GM10847 (cell line): Measurements from ENCODE around the gene SRGAP1.

Experiments
- POLR2A ChIP-seq: IDR thresholded peaks from 2 replicates; pipeline ENCODE4 v1.6.1; 2011; ENCODE audit not compliant: insufficient read length; ENCODE audit errors: extremely low read depth

SRGAP1 gene

GRCh38 chr12:64192644-64193444 is 348.3 kb downstream of the SRGAP1 start:
- no peak for TF ChIP-seq POLR2A

- TF ChIP-seq POLR2A = no peak
These were observed 349.4 kb downstream of the SRGAP1 start for GRCh38 chr12:64193931-64194330.

- TF ChIP-seq POLR2A = no peak
These were observed 350.0 kb downstream of the SRGAP1 start for GRCh38 chr12:64194333-64195149.

GRCh38 chr12:64203036-64203435 is 358.5 kb downstream of the SRGAP1 start:
- no peak for TF ChIP-seq POLR2A

GRCh38 chr12:64203775-64204174 is 359.3 kb downstream of the SRGAP1 start:
- TF ChIP-seq POLR2A = no peak

- no peak for TF ChIP-seq POLR2A
These were observed 361.0 kb downstream of the SRGAP1 start for GRCh38 chr12:64205542-64205941.

GRCh38 chr12:64207453-64207852 is 363.0 kb downstream of the SRGAP1 start:
- TF ChIP-seq POLR2A = no peak
